ENCODE data around the gene IKBKE.

DNA sequence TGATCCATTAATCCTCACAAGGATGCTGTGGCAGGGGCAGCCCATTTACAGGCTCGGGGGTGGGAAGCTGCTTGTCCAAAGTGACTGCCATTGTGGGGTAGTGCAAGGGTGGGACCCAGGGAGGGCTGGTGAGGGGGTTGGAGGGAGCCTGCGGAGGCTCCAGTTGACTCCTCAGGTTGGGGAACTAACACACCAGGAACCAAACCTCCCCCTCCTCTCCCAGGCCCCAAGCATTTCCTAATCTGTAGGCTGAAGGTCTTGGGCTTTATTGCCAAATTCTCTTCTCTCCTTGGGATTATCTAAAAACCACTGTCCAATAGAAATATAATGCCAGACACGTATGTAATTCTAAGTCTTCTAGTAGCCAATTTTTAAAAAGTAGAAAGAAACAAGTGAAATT, 18.2 kb downstream of the IKBKE start:
- TF ChIP-seq, protein P1, sequence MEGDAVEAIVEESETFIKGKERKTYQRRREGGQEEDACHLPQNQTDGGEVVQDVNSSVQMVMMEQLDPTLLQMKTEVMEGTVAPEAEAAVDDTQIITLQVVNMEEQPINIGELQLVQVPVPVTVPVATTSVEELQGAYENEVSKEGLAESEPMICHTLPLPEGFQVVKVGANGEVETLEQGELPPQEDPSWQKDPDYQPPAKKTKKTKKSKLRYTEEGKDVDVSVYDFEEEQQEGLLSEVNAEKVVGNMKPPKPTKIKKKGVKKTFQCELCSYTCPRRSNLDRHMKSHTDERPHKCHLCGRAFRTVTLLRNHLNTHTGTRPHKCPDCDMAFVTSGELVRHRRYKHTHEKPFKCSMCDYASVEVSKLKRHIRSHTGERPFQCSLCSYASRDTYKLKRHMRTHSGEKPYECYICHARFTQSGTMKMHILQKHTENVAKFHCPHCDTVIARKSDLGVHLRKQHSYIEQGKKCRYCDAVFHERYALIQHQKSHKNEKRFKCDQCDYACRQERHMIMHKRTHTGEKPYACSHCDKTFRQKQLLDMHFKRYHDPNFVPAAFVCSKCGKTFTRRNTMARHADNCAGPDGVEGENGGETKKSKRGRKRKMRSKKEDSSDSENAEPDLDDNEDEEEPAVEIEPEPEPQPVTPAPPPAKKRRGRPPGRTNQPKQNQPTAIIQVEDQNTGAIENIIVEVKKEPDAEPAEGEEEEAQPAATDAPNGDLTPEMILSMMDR (conservative IDR thresholded peaks at IDR 0.05) = no peak
- TF ChIP-seq ZFX (IDR thresholded peaks at IDR 0.05) = no peak
